K562 (cell line): Measurements from ENCODE around the gene GHRH. TPM values are rescaled to one million over a fixed set of nuclear protein-coding genes. Genes with fewer than 3 reads are reported as not detected.

Experiments used
- ATAC-seq: fragments of 200-7000 bp; cut with Tn5 transposase; 3 replicates; pipeline ENCODE4 v1.9.1; 2020; ENCODE audit warnings: moderate library complexity
- BruUV-seq: library from RNA; stranded (reverse); fragments of 400-500 nt; replicated peaks from 2 replicates; lab custom pipeline; 2021; lab: Mats Ljungman, UMichigan
- CTCF ChIA-PET: fragments of 300-600 bp; formaldehyde crosslinking; extraction: SDS; loops from one replicate; lab custom pipeline; 2021; ENCODE audit warnings: low intra/inter-chr PET ratio; lab: Yijun Ruan, JAX
- POLR2A ChIA-PET: fragments of 300-600, 350-650 bp; sonication (Branson Sonifier 250); formaldehyde crosslinking; extraction: SDS; loops from one replicate; lab custom pipeline; 2021; ENCODE audit warnings: antibody characterized with exemption, inconsistent platforms; lab: Yijun Ruan, JAX
- DNase-seq, 4 experiments: peaks; one replicate each; pipeline versions ENCODE4 v3.0.0 to v3.0.0-alpha.2; 2011 to 2018; ENCODE audit warnings: low spot score in 3 of 4, mixed read lengths in 3 of 4; ENCODE audit errors: extremely low read depth in 1 of 4
- FAIRE-seq: peaks from 2 replicates; lab custom pipeline; 2011; peaks lifted over from hg19 to GRCh38; lab: Jason Lieb, UNC
- H2AFZ ChIP-seq: 2 replicates; pipeline ENCODE4 v1.6.0; 2011; ENCODE audit warnings: low read depth, low read length, control low read depth, inconsistent platforms
- H3K27ac ChIP-seq: fragments of 200-600 bp; 3 replicates; pipeline ENCODE4 v1.8.0; 2011; ENCODE audit warnings: low read depth, mild to moderate bottlenecking, control low read depth, inconsistent platforms, low read length, moderate library complexity, mixed read lengths; ENCODE audit errors: extremely low read depth
- H3K27me3 ChIP-seq, 2 experiments: fragments of 300-600 bp in 1 of 2; 2 replicates in 1 of 2; 3 replicates in 1 of 2; pipeline versions ENCODE4 v1.6.0 to v1.8.0; 2011; ENCODE audit warnings: inconsistent platforms in 2 of 2, low read length in 2 of 2, mild to moderate bottlenecking in 1 of 2, mixed read lengths in 1 of 2, moderate library complexity in 1 of 2; ENCODE audit not compliant: control insufficient read depth in 2 of 2, insufficient read depth in 2 of 2
- H3K36me3 ChIP-seq: fragments of 300-600 bp; 3 replicates; pipeline ENCODE4 v1.8.0; 2011; ENCODE audit warnings: mild to moderate bottlenecking, low read length, inconsistent platforms; ENCODE audit not compliant: control insufficient read depth, insufficient read depth
- H3K4me1 ChIP-seq, 2 experiments: fragments of 200-600 bp in 1 of 2; replicated peaks in 1 of 2; 2 replicates in 1 of 2; 3 replicates in 1 of 2; pipeline versions ENCODE4 v1.5.1 to v1.8.0; 2011; ENCODE audit warnings: inconsistent platforms in 2 of 2, low read length in 2 of 2, mild to moderate bottlenecking in 1 of 2, mixed read lengths in 1 of 2, moderate library complexity in 1 of 2; ENCODE audit not compliant: control insufficient read depth in 2 of 2, insufficient read depth in 2 of 2
- H3K4me2 ChIP-seq: 2 replicates; pipeline ENCODE4 v1.6.1; 2011; ENCODE audit warnings: low read length, control low read depth, inconsistent platforms, mixed read lengths; ENCODE audit not compliant: insufficient read depth
- H3K4me3 ChIP-seq: fragments of 200-600 bp; sonication (generic), shearing (Covaris generic); 2 replicates; pipeline ENCODE4 v1.5.1; 2016; ENCODE audit warnings: control low read depth, inconsistent platforms
- H3K79me2 ChIP-seq: fragments of 200-600 bp; 3 replicates; pipeline ENCODE4 v1.8.0; 2011; ENCODE audit warnings: low read length, inconsistent platforms; ENCODE audit not compliant: control insufficient read depth, insufficient read depth
- H3K9ac ChIP-seq, 2 experiments: 2 replicates each; pipeline versions ENCODE4 v1.6.0 to v1.6.1; 2011; ENCODE audit warnings: low read depth in 2 of 2, low read length in 2 of 2, control low read depth in 1 of 2, inconsistent platforms in 1 of 2, mild to moderate bottlenecking in 1 of 2, mixed read lengths in 1 of 2; ENCODE audit not compliant: insufficient read depth in 1 of 2
- H3K9me1 ChIP-seq: one replicate; pipeline ENCODE4 v1.6.0; 2011; ENCODE audit warnings: inconsistent platforms, mild to moderate bottlenecking, low read length, moderate library complexity; ENCODE audit not compliant: control insufficient read depth, insufficient read depth
- H3K9me3 ChIP-seq: replicated peaks from 2 replicates; pipeline ENCODE4 v1.5.1; 2011; ENCODE audit warnings: low read depth, low read length, inconsistent platforms; ENCODE audit not compliant: control insufficient read depth, insufficient read depth
- H4K20me1 ChIP-seq: replicated peaks from 2 replicates; pipeline ENCODE4 v1.6.1; 2011; ENCODE audit warnings: low read length, inconsistent platforms, mixed read lengths; ENCODE audit not compliant: control insufficient read depth, insufficient read depth
- ATF7 ChIP-seq: fragments of 450-650 bp; IDR thresholded peaks from 2 replicates; pipeline ENCODE4 v1.7.1; 2014; ENCODE audit warnings: mild to moderate bottlenecking, moderate library complexity
- BHLHE40 ChIP-seq: IDR thresholded peaks from 2 replicates; pipeline ENCODE4 v1.6.1; 2011; ENCODE audit warnings: low read length, improper control_type of control experiment
- ESRRA ChIP-seq: fragments of 450-650 bp; IDR thresholded peaks from 2 replicates; pipeline ENCODE4 v1.6.1; 2014; ENCODE audit warnings: low read depth, mild to moderate bottlenecking, moderate library complexity, borderline replicate concordance
- FOXJ3 ChIP-seq: sonication (generic); formaldehyde crosslinking; IDR thresholded peaks from 2 replicates; pipeline ENCODE4 v1.4.0; 2020; ENCODE audit warnings: mild to moderate bottlenecking, missing genetic modification reagents
- HOXB6 ChIP-seq: fragments of 250-450 bp; sonication (Bioruptor Pico); IDR thresholded peaks from 2 replicates; pipeline ENCODE4 v1.5.1; 2022; ENCODE audit warnings: mild to moderate bottlenecking, borderline replicate concordance
- IRF9 ChIP-seq: fragments of 450-650 bp; IDR thresholded peaks from 2 replicates; pipeline ENCODE4 v1.6.1; 2016; ENCODE audit warnings: missing biosample characterization, missing genetic modification characterization
- RBM25 ChIP-seq: fragments of 200-400 bp; formaldehyde crosslinking; IDR thresholded peaks from 2 replicates; pipeline ENCODE4 v1.6.1; 2018; ENCODE audit warnings: low read length, low read depth, moderate library complexity; ENCODE audit not compliant: severe bottlenecking
- SAFB ChIP-seq: fragments of 200-400 bp; formaldehyde crosslinking; IDR thresholded peaks from 2 replicates; pipeline ENCODE4 v1.6.1; 2017; ENCODE audit warnings: low read depth, low read length, borderline replicate concordance
- SRSF1 ChIP-seq: fragments of 200-400 bp; formaldehyde crosslinking; IDR thresholded peaks from 2 replicates; pipeline ENCODE4 v1.6.1; 2017; ENCODE audit warnings: mild to moderate bottlenecking, low read depth, low read length, moderate library complexity
- ZKSCAN1 ChIP-seq: fragments of 150-350 bp; IDR thresholded peaks from 2 replicates; pipeline ENCODE4 v1.6.1; 2016; ENCODE audit warnings: low read depth, low read length
- ZNF263 ChIP-seq: sonication (generic); formaldehyde crosslinking; IDR thresholded peaks from 2 replicates; pipeline ENCODE4 v1.8.0; 2022; ENCODE audit warnings: mild to moderate bottlenecking, missing genetic modification reagents, borderline replicate concordance
- ZNF507 ChIP-seq: conservative IDR thresholded peaks from 2 replicates; pipeline ENCODE4 v1.6.1; 2017; ENCODE audit warnings: missing genetic modification characterization, missing compliant biosample characterization
- WGBS: fragments of 100-300 bp; shearing (Covaris generic); methylation state at CpG from one replicate; pipeline ENCODE4 v1.1.6; 2016; ENCODE audit warnings: low coverage, mixed read lengths; ENCODE audit not compliant: insufficient coverage; ENCODE audit errors: missing lambda C conversion rate; 5-methylcytosine and 5-hydroxymethylcytosine counted together
- in situ Hi-C: fragments of 300-500 bp; cut with MboI; formaldehyde crosslinking; loops from 4 replicates; pipeline ENCODE4 v1.15.0; 2018; ENCODE audit warnings: inconsistent platforms, mixed read lengths
- intact Hi-C: fragments of 100-400 bp; cut with micrococcal nuclease; formaldehyde crosslinking; loops from 2 replicates; pipeline ENCODE4 v1.14.2; 2022
- polyA plus RNA-seq, 8 experiments: library from polyadenylated mRNA; depleted of rRNA in 4 of 8; stranded (reverse) in 5 of 8; unstranded in 3 of 8; fragments of >200 nt; fragmentation: Nextera tagmentation in 2 of 8; fragmentation: Illumina TruSeq in 1 of 8; extraction: Ambion mirVana in 2 of 8; extraction: Trizol in 1 of 8; gene quantifications; 2 replicates each; pipeline versions ENCODE4 v1.2.1 to v1.2.3, GENCODE V29; 2011 to 2014; ENCODE audit warnings: inconsistent platforms in 1 of 8, missing spikeins in 1 of 8
- total RNA-seq, 7 experiments: library from RNA; depleted of rRNA in 6 of 7; stranded (reverse); fragments of >200 nt in 6 of 7; fragmentation: Illumina TruSeq in 2 of 7; extraction: Trizol in 2 of 7; gene quantifications; 2 replicates each; pipeline versions ENCODE4 v1.2.1 to v1.2.3, GENCODE V29; 2011 to 2021; ENCODE audit warnings: low replicate concordance in 1 of 7

The GHRH gene
- total and polyA plus RNA-seq, 9 of the 15 experiments (the other 6 are each of a cell fraction or from before 2014, with no cell fraction given): not detected

- H3K9me1 ChIP-seq: no peaks in the 10 kb centered on the region
- FAIRE-seq: no peak
- POLR2A ChIA-PET: interaction anchor here (0.6 to 1.5 kb wide), 5 partner anchors 10 to 243 kb away, joined by 3 to 4 read pairs (median 3); no protein-coding TSS in a partner anchor
- H2AFZ ChIP-seq: no peak overlapping the region
- peaks cover 6 to 13% of the 10 kb centered on the region in 2 experiments; a peak in 4 of 5 replicates for H3K27me3 ChIP-seq
- peaks cover 17 to 19% of the 10 kb centered on the region in 2 experiments for H3K4me1 ChIP-seq
- TF ChIP-seq ZKSCAN1 (no peak), ESRRA (peak; percentile 45; the same call in 1 of the 2 replicates), RBM25 (peak; percentile 65), IRF9 (tag) (no peak), FOXJ3 (CRISPR knock-in tag) (no peak), ZNF263 (CRISPR knock-in tag) (no peak), SRSF1 (no peak), SAFB (no peak), ATF7 (no peak), HOXB6 (CRISPR knock-in tag) (no peak), BHLHE40 (no peak), ZNF507 (tag) (no peak)
- TF ChIP-seq, all 486 proteins: peak for 2
- 15% methylated on average over 9 of the region's 9 CpGs for WGBS
- Histone ChIP-seq H3K36me3 (no peaks in the 10 kb centered on the region), H3K79me2 (no peaks in the 10 kb centered on the region), H3K9me3 (peaks cover 4% of the 10 kb centered on the region; the same call in 1 of the 2 replicates), H3K9ac (no peak overlapping the region), H3K4me3 (no peak overlapping the region), H3K4me2 (no peak overlapping the region), H4K20me1 (0 out of 2 replicates have a peak, but pooled peaks cover 3% of the 10 kb centered on the region), H3K27ac (no peak overlapping the region)
- DNase-seq (no peak), ATAC-seq (no peak)
- intact Hi-C loops: loop anchor here (5.0 kb wide), 1 partner anchor 265 kb away; no protein-coding TSS in a partner anchor
- in situ Hi-C loops: no loop called here
- BruUV-seq: no TSS peak
- CTCF ChIA-PET: no interaction called here
Observed at GRCh38 chr20:37266940-37267666, 5.5 kb upstream of the GHRH start.
